A549 (cell line): ENCODE measurements around the gene PPAN. TPM values are rescaled to one million over a fixed set of nuclear protein-coding genes. Genes with fewer than 3 reads are reported as not detected.

Source experiments
- ATAC-seq, 2 experiments: fragments of 200-7000 bp in 1 of 2; fragments of >200 bp in 1 of 2; cut with Nextera tagmentation in 1 of 2; cut with Tn5 transposase in 1 of 2; 3 replicates each; pipeline versions ENCODE4 v1.8.0 to v1.9.1; 2018 to 2020; ENCODE audit warnings: mild to moderate bottlenecking in 1 of 2, moderate library complexity in 1 of 2
- CTCF ChIA-PET: fragments of 300-600 bp; sonication (Branson Sonifier 250); formaldehyde crosslinking; extraction: SDS; loops from one replicate; lab custom pipeline; 2021; ENCODE audit warnings: antibody characterized with exemption, inconsistent platforms; lab: Yijun Ruan, JAX
- POLR2A ChIA-PET: fragments of 350-600 bp; formaldehyde crosslinking; extraction: SDS; loops from one replicate; lab custom pipeline; 2021; ENCODE audit warnings: antibody characterized with exemption, inconsistent platforms; lab: Yijun Ruan, JAX
- DNase-seq, 2 experiments: peaks; one replicate each; pipeline versions ENCODE4 v3.0.0 to v3.0.0-alpha.2; 2011 to 2016; ENCODE audit warnings: low read depth in 1 of 2, low spot score in 1 of 2
- FAIRE-seq: peaks from 2 replicates; lab custom pipeline; 2011; peaks lifted over from hg19 to GRCh38; lab: Jason Lieb, UNC
- H3K27ac ChIP-seq, 2 experiments: fragments of >200 bp; sonication (Bioruptor Twin); formaldehyde crosslinking; 3 replicates each; pipeline ENCODE4 v1.5.1; 2016 to 2017
- H3K4me1 ChIP-seq: fragments of >200 bp; sonication (Bioruptor Twin); formaldehyde crosslinking; 3 replicates; pipeline ENCODE4 v1.6.1; 2016
- H3K4me2 ChIP-seq: fragments of >200 bp; sonication (Bioruptor Twin); formaldehyde crosslinking; 3 replicates; pipeline ENCODE4 v1.6.1; 2016
- H3K4me3 ChIP-seq: fragments of >200 bp; sonication (Bioruptor Twin); formaldehyde crosslinking; 3 replicates; pipeline ENCODE4 v1.5.1; 2016
- H3K9me3 ChIP-seq: fragments of >200 bp; sonication (Bioruptor Twin); formaldehyde crosslinking; 3 replicates; pipeline ENCODE4 v1.6.1; 2016
- ATOH8 ChIP-seq: fragments of 250-450 bp; sonication (Bioruptor Pico); IDR thresholded peaks from 2 replicates; pipeline ENCODE4 v1.5.0; 2020; ENCODE audit warnings: low read depth, mild to moderate bottlenecking, moderate library complexity
- CHD4 ChIP-seq: fragments of 200-600 bp; sonication (generic); IDR thresholded peaks from 2 replicates; pipeline ENCODE4 v1.6.1; 2016; ENCODE audit warnings: antibody characterized with exemption, mild to moderate bottlenecking, borderline replicate concordance
- E2F6 ChIP-seq: IDR thresholded peaks from 2 replicates; pipeline ENCODE4 v1.6.1; 2012; ENCODE audit warnings: low read depth, borderline replicate concordance
- ELK1 ChIP-seq: fragments of 150-350 bp; IDR thresholded peaks from 2 replicates; pipeline ENCODE4 v1.6.1; 2014; ENCODE audit warnings: low read depth, mild to moderate bottlenecking, low read length
- FOXS1 ChIP-seq: fragments of 250-450 bp; sonication (Bioruptor Pico); IDR thresholded peaks from 2 replicates; pipeline ENCODE4 v1.5.0; 2020; ENCODE audit warnings: mild to moderate bottlenecking, moderate library complexity
- GATA3 ChIP-seq: IDR thresholded peaks from 2 replicates; pipeline ENCODE4 v1.6.1; 2012; ENCODE audit warnings: borderline replicate concordance
- HES2 ChIP-seq: fragments of >200 bp; sonication (Bioruptor Twin); formaldehyde crosslinking; IDR thresholded peaks from 2 replicates; pipeline ENCODE4 v1.6.1; 2016
- HOXA7 ChIP-seq: fragments of 250-450 bp; sonication (Bioruptor Pico); IDR thresholded peaks from 2 replicates; pipeline ENCODE4 v1.5.0; 2020; ENCODE audit warnings: mild to moderate bottlenecking, moderate library complexity
- JUNB ChIP-seq: fragments of >200 bp; sonication (Bioruptor Twin); formaldehyde crosslinking; IDR thresholded peaks from 2 replicates; pipeline ENCODE4 v1.6.1; 2016
- KDM1A ChIP-seq: fragments of 200-600 bp; sonication (generic); IDR thresholded peaks from 2 replicates; pipeline ENCODE4 v1.6.1; 2016; ENCODE audit warnings: low read depth, mild to moderate bottlenecking
- MAFK ChIP-seq: fragments of 450-650 bp; IDR thresholded peaks from 2 replicates; pipeline ENCODE4 v1.6.1; 2014; ENCODE audit not compliant: partially characterized antibody
- MAZ ChIP-seq: fragments of 150-350 bp; IDR thresholded peaks from 2 replicates; pipeline ENCODE4 v1.6.1; 2014; ENCODE audit warnings: antibody characterized with exemption, low read depth, low read length, borderline replicate concordance
- MYC ChIP-seq: IDR thresholded peaks from 2 replicates; pipeline ENCODE4 v1.6.1; 2012; ENCODE audit warnings: mild to moderate bottlenecking, inconsistent platforms, low read length, improper control_type of control experiment, borderline replicate concordance
- NPAS2 ChIP-seq: fragments of 250-450 bp; sonication (Bioruptor Pico); IDR thresholded peaks from 2 replicates; pipeline ENCODE4 v1.8.0; 2022; ENCODE audit warnings: mild to moderate bottlenecking, moderate library complexity, borderline replicate concordance
- NR3C1 ChIP-seq: fragments of >200 bp; sonication (Bioruptor Twin); formaldehyde crosslinking; IDR thresholded peaks from 3 replicates; pipeline ENCODE4 v1.6.1; 2017
- POLR2A ChIP-seq: IDR thresholded peaks from 2 replicates; pipeline ENCODE4 v1.6.1; 2012; ENCODE audit warnings: mild to moderate bottlenecking, low read length
- SMC3 ChIP-seq: fragments of >200 bp; sonication (Bioruptor Twin); formaldehyde crosslinking; IDR thresholded peaks from 3 replicates; pipeline ENCODE4 v1.6.1; 2018; ENCODE audit warnings: inconsistent platforms
- ZNF302 ChIP-seq: fragments of 250-450 bp; sonication (Bioruptor Pico); IDR thresholded peaks from 2 replicates; pipeline ENCODE4 v1.9.0; 2021; ENCODE audit warnings: inconsistent platforms, mild to moderate bottlenecking, moderate library complexity
- WGBS: methylation state at CpG from one replicate; pipeline ENCODE4 v1.1.6; 2017; ENCODE audit errors: missing lambda C conversion rate; 5-methylcytosine and 5-hydroxymethylcytosine counted together
- polyA plus RNA-seq, 4 experiments: library from polyadenylated mRNA; depleted of rRNA in 3 of 4; stranded (reverse); fragments of >200 nt; fragmentation: RNase III in 1 of 4; extraction: RNeasy Plus Mini Kit Qiagen cat#74134 plus additional on column Dnase treatment in 1 of 4; gene quantifications; 2 replicates in 3 of 4; 3 replicates in 1 of 4; pipeline ENCODE4 v1.2.3, GENCODE V29; 2011 to 2017
- TF ChIP-seq, protein P1 (sequence below): fragments of >200 bp; sonication (Bioruptor Twin); formaldehyde crosslinking; IDR thresholded peaks from 3 replicates; pipeline ENCODE4 v1.5.1; 2016
- TF ChIP-seq, protein P2 (sequence below): fragments of 250-450 bp; sonication (Bioruptor Pico); IDR thresholded peaks from 2 replicates; pipeline ENCODE4 v1.5.0; 2021; ENCODE audit warnings: mild to moderate bottlenecking, moderate library complexity, borderline replicate concordance

The PPAN gene
- polyA plus RNA-seq, 2 of the 4 experiments (the other 2 are of a cell fraction): 26.6 to 65.0 TPM

- ATAC-seq (no peak), FAIRE-seq (no peak), DNase-seq (no peak)
- no peak for TF ChIP-seq GATA3
- TF ChIP-seq HOXA7: no peak
- TF ChIP-seq JUNB: no peak
- no peak for TF ChIP-seq ZNF302 (CRISPR knock-in tag)
- no peak for TF ChIP-seq MAFK
- TF ChIP-seq, protein P1, sequence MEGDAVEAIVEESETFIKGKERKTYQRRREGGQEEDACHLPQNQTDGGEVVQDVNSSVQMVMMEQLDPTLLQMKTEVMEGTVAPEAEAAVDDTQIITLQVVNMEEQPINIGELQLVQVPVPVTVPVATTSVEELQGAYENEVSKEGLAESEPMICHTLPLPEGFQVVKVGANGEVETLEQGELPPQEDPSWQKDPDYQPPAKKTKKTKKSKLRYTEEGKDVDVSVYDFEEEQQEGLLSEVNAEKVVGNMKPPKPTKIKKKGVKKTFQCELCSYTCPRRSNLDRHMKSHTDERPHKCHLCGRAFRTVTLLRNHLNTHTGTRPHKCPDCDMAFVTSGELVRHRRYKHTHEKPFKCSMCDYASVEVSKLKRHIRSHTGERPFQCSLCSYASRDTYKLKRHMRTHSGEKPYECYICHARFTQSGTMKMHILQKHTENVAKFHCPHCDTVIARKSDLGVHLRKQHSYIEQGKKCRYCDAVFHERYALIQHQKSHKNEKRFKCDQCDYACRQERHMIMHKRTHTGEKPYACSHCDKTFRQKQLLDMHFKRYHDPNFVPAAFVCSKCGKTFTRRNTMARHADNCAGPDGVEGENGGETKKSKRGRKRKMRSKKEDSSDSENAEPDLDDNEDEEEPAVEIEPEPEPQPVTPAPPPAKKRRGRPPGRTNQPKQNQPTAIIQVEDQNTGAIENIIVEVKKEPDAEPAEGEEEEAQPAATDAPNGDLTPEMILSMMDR: no peak
- Histone ChIP-seq H3K4me2 (no peak overlapping the region), H3K9me3 (no peaks in the 10 kb centered on the region), H3K27ac (no peak overlapping the region), H3K4me1 (no peaks in the 10 kb centered on the region), H3K4me3 (no peak overlapping the region)
- ChIA-PET CTCF (interaction anchor here (1.3 kb wide), 1 partner anchor 221 kb away, joined by 3 read pairs; no protein-coding TSS in a partner anchor), POLR2A (no interaction called here)
- WGBS: 91% methylated on average over 4 of the region's 5 CpGs
These were observed 45.4 kb downstream of the PPAN start for GRCh38 chr19:10151521-10151920.

DNA sequence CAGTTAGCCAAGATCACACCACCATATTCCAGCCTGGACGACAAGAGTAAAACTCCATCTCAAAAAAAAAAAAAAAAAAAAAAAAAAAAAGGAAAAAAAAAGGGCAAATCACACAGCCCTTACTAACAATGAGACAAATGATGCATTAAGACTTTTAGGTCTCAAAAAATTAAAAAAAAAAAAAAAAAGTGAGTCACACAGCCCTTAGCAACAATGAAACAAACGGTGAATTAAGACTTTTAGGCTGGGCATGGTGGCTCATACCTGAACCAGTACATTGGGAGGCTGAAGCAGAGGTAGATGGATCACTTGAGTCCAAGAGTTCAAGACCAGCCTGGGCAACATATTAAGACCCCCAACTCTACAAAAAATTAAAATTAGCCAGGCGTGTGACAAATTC, 45.9 kb downstream of the PPAN start:
- Histone ChIP-seq H3K27ac (no peak overlapping the region), H3K4me3 (no peak overlapping the region), H3K9me3 (no peaks in the 10 kb centered on the region), H3K4me1 (no peaks in the 10 kb centered on the region), H3K4me2 (no peak overlapping the region)
- ChIA-PET POLR2A (no interaction called here), CTCF (interaction anchor here (0.6 to 1.3 kb wide), 2 partner anchors 32 to 222 kb away, joined by 3 read pairs; no protein-coding TSS in a partner anchor)
- DNase-seq: no peak
- no peak for ATAC-seq
- TF ChIP-seq SMC3 (no peak), POLR2A (no peak), E2F6 (no peak), NR3C1 (no peak), ELK1 (no peak)
- TF ChIP-seq, protein P2, sequence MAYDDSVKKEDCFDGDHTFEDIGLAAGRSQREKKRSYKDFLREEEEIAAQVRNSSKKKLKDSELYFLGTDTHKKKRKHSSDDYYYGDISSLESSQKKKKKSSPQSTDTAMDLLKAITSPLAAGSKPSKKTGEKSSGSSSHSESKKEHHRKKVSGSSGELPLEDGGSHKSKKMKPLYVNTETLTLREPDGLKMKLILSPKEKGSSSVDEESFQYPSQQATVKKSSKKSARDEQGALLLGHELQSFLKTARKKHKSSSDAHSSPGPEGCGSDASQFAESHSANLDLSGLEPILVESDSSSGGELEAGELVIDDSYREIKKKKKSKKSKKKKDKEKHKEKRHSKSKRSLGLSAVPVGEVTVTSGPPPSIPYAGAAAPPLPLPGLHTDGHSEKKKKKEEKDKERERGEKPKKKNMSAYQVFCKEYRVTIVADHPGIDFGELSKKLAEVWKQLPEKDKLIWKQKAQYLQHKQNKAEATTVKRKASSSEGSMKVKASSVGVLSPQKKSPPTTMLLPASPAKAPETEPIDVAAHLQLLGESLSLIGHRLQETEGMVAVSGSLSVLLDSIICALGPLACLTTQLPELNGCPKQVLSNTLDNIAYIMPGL: no peak
- no peak for FAIRE-seq
- 93% methylated on average over 2 of the region's 3 CpGs for WGBS

DNA sequence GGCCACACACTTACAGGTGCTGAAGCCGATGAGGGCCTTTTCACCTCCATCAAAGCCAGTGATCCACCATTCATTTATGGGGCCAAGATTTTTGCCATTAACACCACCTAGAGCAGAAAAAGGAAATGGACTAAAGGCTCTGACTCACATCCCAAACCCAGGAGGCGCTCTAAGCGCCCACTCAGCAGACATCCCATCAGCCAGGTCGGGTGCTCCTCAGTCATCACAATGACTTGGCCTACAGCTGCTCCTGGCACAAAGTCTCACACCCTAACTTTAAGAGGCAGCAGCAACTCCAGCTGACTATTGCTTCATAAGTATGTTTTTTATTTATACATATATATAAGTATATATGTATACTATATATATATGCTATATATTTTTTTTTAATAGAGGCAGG, 49.7 kb downstream of the PPAN start:
- FAIRE-seq: no peak

More for the DNA sequence above, 49.7 kb downstream of the PPAN start:
- H3K4me2 ChIP-seq: no peak overlapping the region
- POLR2A ChIA-PET: no interaction called here
- no peak overlapping the region for H3K4me3 ChIP-seq
- H3K27ac ChIP-seq: no peak overlapping the region
- 98% methylated on average over 4 of the region's 4 CpGs for WGBS
- DNase-seq: no peak
- H3K4me1 ChIP-seq: no peaks in the 10 kb centered on the region
- no peaks in the 10 kb centered on the region for H3K9me3 ChIP-seq
- CTCF ChIA-PET: no interaction called here
- no peak for TF ChIP-seq KDM1A
- no peak for TF ChIP-seq MAZ
- TF ChIP-seq FOXS1 (CRISPR knock-in tag): no peak
- no peak for TF ChIP-seq NR3C1
- TF ChIP-seq GATA3: no peak
- TF ChIP-seq E2F6: no peak
- no peak for TF ChIP-seq CHD4
- no peak for TF ChIP-seq HOXA7
- no peak for TF ChIP-seq ATOH8 (CRISPR knock-in tag)
- no peak for TF ChIP-seq HES2
- TF ChIP-seq, protein P1: no peak
- TF ChIP-seq NPAS2 (CRISPR knock-in tag): no peak
- TF ChIP-seq MYC: no peak
- no peak for ATAC-seq
